ENCODE data around the gene KRT24.
"Not testable (repeated sequence)": the region's sequence is repeated elsewhere in the genome, so short reads cannot be mapped to it uniquely, and the experiment has no call there.

Gene KRT24

DNA sequence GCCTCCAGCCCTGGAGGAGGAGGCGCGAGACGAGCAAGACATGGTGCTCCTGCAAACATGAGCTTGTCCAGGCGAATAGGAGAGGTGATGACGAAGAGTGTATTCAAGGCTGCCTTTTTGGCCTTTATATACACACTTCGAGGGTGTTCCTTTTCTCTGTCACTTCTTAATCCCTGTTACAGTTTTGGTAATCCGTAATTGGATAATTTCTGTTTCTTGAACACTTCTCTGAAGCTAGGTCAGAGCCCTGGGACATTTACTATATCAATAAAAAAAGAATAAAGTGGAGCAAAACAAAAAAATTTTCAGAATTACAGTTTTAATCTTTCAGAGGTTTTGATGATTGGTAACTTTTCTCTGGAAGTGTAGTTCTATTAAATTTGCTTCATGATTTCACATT is at the start of gene KRT24:
Gene KRT24 (minus strand): TSS at position 101 of the 400 bp plus-strand sequence. CDS start 59 bp downstream, at position 42.
- no peak for DNase-seq (ENCODE audit: low read depth in 2 of 2)

- no peak for DNase-seq (ENCODE audit: low read depth in 2 of 2)
These were observed 47.5 kb upstream of the KRT24 start for GRCh38 chr17:40751065-40751464.

DNA sequence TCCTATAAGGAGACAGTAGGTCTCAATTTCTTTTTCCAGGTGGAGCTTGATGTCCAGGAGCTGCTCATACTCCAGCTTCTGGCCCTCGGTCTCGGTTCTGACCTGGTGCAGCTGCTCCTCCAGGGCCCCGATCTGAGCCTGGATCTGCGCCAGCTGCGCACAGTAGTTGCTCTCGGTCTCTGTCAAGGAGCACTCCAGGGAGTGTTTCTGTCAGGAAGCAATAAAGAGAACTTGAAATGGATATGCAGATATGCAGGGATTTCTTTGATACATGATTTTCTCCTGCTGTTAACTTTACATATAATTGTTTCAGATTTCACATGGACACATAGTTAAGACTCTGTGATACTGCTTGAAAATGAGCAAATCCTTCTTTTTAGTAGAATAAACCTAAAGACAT is 46.8 kb upstream of the KRT24 start:
- DNase-seq (ENCODE audit: low read depth in 2 of 2), result no peak

GRCh38 chr17:40748666-40749065 is 45.1 kb upstream of the KRT24 start:
- not testable (repeated sequence) for DNase-seq (ENCODE audit: low read depth in 2 of 2)

GRCh38 chr17:40738553-40738952 is 35.0 kb upstream of the KRT24 start:
- no peak for DNase-seq (ENCODE audit: low read depth in 2 of 2)

GRCh38 chr17:40735016-40735415 is 31.5 kb upstream of the KRT24 start:
- DNase-seq (ENCODE audit: low read depth in 2 of 2), result no peak

DNA sequence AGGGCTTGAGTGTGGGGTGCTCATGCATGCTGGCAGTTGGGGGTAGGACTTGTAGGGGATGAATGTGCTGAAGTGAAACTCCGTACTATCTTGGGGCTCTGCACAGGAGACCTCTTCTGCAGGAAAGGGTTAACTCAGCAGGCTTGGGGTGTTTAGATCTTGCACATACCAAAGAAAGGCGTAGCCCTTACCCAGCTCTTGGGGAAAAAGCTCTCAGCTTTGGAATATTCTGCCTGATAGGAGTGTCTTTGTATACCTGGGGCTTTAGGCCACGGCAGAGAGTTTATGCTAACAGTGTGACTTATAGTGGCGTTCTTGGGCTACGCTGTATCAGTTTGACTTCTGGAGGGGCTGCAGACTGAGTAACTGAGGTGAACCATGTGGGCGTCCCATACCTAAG is 30.5 kb upstream of the KRT24 start:
- no peak for DNase-seq (ENCODE audit: low read depth in 2 of 2)

GRCh38 chr17:40730970-40731369 is 27.4 kb upstream of the KRT24 start:
- DNase-seq (ENCODE audit: low read depth in 2 of 2), result no peak

- no peak for DNase-seq (ENCODE audit: low read depth in 2 of 2)
These were observed 24.1 kb upstream of the KRT24 start for GRCh38 chr17:40727447-40728231.

DNA sequence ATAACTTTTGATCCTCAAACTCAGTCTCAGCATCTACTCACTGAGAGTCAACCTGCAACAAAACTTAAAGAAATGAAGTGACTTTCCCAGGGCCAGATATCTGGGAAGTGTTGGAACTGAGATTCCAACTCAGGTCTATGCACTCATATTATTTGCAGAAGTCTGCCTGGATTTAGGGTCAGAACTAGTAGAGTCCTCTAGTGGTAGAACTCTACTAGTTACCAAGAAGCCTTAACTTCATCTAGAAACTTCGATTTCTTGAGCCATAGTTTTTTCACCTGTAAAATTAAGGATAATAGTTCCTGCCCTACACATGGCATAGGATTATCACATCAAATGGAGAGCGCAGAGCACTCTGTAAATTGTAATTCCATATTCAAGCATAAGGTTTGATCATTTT is 23.4 kb upstream of the KRT24 start:
- DNase-seq (ENCODE audit: low read depth in 2 of 2), result no peak

DNA sequence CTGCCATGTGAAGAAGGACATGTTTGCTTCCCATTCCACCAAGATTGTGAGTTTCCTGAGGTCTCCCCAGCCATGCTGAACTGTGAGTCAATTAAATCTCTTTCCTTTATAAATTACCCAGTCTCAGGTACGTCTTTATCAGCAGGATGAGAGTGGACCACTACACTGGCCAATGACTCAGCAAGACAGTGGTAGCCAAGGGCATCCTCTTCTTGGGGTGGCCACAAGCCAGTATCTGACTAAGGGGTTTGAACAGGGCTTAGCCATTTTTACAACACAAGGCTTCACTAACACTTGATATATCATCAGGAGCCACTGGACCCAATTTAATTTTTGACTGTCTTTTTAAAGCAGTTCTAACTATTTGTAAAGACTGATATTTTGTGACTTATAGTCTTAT is 21.1 kb upstream of the KRT24 start:
- no peak for DNase-seq (ENCODE audit: low read depth in 2 of 2)

DNA sequence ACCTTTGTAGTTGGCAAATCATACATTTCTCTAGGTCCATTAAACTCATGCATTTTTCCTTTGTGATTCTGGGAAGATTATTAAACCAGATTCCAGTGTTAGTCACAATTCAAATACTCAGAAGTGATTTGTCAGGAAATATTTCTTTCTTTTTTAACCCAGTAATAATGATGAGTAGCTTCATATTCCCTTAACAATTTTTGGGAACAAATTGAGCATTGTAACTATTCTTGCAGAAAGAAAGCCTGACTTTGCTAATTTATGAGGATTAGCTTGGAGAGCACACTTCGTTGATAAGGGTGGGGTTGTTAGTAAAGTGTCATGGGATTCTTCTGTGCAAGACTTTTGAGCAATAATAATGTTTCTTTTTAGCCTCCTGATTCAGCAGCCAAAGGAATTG is 18.7 kb upstream of the KRT24 start:
- DNase-seq (ENCODE audit: low read depth in 2 of 2), result no peak

DNA sequence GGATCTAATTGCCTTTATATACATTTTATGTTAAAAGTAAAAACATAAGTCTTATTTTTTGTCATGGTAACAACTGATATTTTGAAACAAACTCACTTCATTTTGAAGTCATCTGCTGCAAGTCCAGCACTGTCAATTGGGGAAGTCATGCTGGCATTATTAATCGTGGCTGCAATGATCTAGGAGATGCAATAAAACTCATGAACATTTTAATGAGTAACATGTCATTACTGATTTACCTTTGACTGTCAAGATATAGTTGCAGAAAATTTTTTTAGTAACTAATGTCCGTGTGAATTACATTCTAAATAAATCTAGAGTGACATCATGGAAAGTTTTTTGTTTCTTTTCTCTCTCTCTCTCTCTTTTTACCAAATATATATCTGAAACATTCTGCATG is 17.3 kb upstream of the KRT24 start:
- DNase-seq (ENCODE audit: low read depth in 2 of 2), result no peak

- no peak for DNase-seq (ENCODE audit: low read depth in 2 of 2)
These were observed 15.4 kb upstream of the KRT24 start for GRCh38 chr17:40718930-40719329.

DNA sequence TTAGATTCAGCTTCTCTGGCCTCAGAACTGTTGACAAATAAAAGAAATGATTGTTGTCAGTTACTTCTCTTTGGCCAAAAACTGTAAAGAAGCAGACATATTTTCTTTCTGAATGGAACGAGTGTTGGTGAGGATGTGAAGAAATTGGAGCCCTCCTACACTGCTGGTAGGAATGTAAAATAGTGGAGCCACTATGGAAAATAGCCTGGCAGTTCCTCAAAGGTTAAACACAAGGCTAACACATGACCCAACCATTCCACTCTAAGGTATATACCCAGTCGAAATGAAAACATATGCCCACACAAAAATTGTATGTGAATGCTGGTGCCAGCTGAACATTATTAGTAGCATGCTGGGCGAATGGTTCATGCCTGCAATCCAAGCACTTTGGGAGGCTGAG is 14.2 kb upstream of the KRT24 start:
- DNase-seq (ENCODE audit: low read depth in 2 of 2), result no peak

GRCh38 chr17:40714473-40714872 is 10.9 kb upstream of the KRT24 start:
- no peak for DNase-seq (ENCODE audit: low read depth in 2 of 2)

DNA sequence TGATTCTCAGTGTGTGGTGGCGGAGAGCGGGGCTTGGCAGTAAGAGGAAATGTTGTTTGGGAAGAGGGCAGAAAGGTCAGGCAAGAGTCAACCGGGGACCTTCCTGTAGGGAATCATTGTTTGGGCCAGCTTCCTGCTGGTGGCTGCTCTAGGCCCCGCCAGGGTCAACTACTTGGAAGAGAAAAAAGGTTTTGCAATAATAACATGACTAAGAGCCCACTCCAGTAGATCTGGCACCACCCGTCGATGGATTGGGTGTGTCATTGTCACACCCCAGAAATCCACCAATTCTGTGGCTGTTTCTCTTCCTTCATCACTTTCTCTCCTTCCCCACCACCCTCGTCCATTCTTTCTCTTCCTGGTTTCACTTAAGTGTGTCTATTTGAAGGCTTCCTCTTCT is 4.2 kb upstream of the KRT24 start:
- no peak for DNase-seq (ENCODE audit: low read depth in 2 of 2)

- DNase-seq (ENCODE audit: low read depth in 2 of 2), result no peak
These were observed 2.0 kb upstream of the KRT24 start for GRCh38 chr17:40705584-40705983.

- no peak for DNase-seq (ENCODE audit: low read depth in 2 of 2)
These were observed 1.3 kb downstream of the KRT24 start for GRCh38 chr17:40702271-40702670.

- no peak for DNase-seq (ENCODE audit: low read depth in 2 of 2)
These were observed 3.7 kb downstream of the KRT24 start for GRCh38 chr17:40699853-40700252.

DNA sequence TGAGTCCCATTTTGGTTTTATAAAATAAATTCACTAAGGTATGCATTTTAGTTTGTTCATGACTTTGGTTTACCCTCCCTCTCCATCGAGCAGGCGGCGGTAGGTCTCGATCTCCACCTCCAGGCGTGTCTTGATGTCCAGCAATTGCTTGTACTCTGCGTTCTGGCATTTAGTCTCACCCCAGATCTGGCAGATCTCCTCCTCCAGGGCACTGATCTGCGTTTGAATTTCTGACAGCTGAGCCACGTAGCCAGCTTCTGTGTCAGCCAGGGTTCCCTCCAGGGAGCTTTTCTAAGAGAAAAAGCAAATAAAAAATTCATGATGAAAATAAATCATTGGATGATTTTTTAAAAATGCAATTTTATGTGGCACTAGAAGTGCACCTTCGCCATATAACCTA is 4.2 kb downstream of the KRT24 start:
- no peak for DNase-seq (ENCODE audit: low read depth in 2 of 2)

GRCh38 chr17:40697297-40697696 is 6.3 kb downstream of the KRT24 start:
- DNase-seq (ENCODE audit: low read depth in 2 of 2), result no peak

DNA sequence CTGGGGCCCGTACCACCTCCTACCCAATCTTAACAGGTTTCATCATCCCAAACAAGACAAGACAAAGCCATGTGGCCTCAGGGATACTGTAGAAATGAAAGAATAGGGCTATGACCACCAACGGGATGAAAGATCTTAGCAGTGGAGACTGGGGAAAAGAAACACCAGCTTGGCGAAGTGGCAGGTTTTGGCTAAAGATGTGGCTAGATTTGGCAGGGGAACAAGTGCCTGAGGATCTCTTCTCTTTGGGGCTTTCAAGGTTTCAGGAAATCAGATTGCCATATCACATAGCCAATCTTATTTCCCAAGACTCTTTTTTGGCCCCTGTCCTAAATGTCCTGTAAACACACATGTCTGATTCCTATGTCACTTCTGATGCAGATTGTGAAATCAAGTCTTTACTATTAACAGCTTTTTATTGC is 6.9 kb downstream of the KRT24 start:
- no peak for DNase-seq (ENCODE audit: low read depth in 2 of 2)

DNA sequence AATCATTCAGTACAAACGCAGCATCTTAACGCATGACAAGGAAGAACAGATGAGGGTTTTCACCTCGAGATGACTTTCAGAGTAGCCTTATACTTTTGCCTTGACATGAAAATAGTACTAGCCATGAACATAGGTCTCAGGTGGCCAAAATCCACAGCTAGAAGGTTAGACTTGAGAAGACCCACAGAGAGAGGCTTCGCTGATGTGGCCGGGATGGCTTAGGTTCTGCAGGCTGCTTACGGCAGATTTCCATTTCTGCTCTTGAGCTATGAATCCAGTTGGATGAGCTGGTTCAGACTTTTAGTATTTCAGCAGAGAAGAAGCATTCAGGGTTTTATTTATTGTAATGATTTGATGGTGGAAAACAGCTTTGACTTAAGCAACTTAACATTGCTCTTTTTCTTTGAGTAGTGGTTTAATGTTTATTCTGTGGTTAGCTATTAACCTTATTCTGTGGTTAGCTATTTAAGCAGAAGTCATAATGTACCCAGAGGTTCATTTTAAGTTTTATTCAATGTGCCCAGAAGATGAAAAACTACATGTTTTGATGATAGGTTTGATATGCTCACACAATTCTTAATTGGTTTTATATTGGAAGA is 7.6 kb downstream of the KRT24 start:
- DNase-seq (ENCODE audit: low read depth in 2 of 2), result no peak

All from stimulated activated CD4-positive, alpha-beta T cell treated with anti-CD3 and anti-CD28 coated beads, Interleukin-1b, Interleukin-23, amount 100 ng/mL, for 1 hour (primary cell).